ENCODE results near the gene GPC3. TPM values are rescaled to one million over a fixed set of nuclear protein-coding genes. Genes with fewer than 3 reads are reported as not detected.

GPC3 gene
- total and polyA plus RNA-seq, 3 experiments from 2014 or later = not detected

DNA sequence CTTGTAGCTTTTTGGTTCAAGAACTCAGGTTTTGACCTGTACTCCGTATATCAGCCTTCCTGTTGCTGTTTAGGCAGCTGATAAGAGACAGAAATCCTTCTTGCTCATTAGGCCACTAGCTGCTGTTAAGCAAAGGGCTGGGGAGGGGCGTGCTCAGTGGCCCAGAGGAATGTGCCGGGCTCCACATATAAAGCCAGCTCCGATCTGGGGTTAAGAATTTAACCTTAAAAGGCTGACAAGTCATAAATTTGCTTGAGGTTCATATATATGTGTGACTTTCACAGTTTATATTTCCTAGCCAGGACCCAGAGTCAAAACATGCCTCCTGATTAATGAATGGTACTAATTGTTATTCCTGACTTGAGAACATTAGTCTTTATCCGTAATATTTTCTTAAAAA, 15.3 kb downstream of the GPC3 start:
- Histone ChIP-seq H3K4me1 (ENCODE audit: insufficient read depth, low read length) (no peaks in the 10 kb centered on the region), H3K9me3 (ENCODE audit: low read length) (no peaks in the 10 kb centered on the region), H3K4me3 (ENCODE audit: low read length) (no peak overlapping the region), H3K27ac (ENCODE audit: low read depth, low read length) (no peak overlapping the region), H3K36me3 (ENCODE audit: insufficient read depth, low read length) (no peaks in the 10 kb centered on the region), H3K27me3 (ENCODE audit: insufficient read depth, low read length, poor library complexity, severe bottlenecking) (no peaks in the 10 kb centered on the region)
- Mint-ChIP-seq H3K27ac (no peak overlapping the region), H3K36me3 (peaks cover 0 to 2% (median 0%) of the 10 kb centered on the region in 3 donors), H3K4me1 (no peaks in the 10 kb centered on the region), H3K4me3 (no peak overlapping the region), H3K27me3 (peaks cover 8 to 12% of the 10 kb centered on the region in 2 donors), H3K9me3 (no peaks in the 10 kb centered on the region)
- POLR2A ChIA-PET = no interaction called here
- no peak for DNase-seq
- CTCF ChIA-PET = no interaction called here

DNA sequence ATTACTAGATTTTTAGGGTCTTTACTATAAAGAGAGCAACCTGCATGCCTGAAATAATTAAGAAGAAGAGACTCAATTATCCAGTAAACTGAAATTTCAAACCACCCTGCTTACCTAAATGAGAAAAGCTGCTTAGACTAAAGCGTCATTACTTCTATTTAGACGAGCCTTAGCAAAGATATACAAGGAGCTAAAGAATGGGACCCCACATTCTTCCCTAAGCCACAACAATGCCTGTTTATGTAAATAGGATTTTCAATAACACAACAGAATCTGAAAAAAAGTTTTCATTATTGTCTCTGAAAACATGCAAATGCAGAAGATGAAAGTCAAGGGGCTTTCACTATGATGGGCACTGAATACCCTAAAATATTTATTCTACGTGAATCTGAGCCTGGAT, 16.2 kb downstream of the GPC3 start:
- CTCF ChIA-PET = no interaction called here
- H3K27me3 ChIP-seq (ENCODE audit: insufficient read depth, low read length, poor library complexity, severe bottlenecking) = no peaks in the 10 kb centered on the region
- H3K4me1 ChIP-seq (ENCODE audit: insufficient read depth, low read length) = no peaks in the 10 kb centered on the region
- POLR2A ChIA-PET = no interaction called here
- Mint-ChIP-seq H3K27ac (no peak overlapping the region), H3K9me3 (no peaks in the 10 kb centered on the region), H3K36me3 (peaks cover 0 to 2% (median 0%) of the 10 kb centered on the region in 3 donors), H3K4me3 (no peak overlapping the region), H3K27me3 (peaks cover 6 to 12% of the 10 kb centered on the region in 2 donors), H3K4me1 (no peaks in the 10 kb centered on the region)
- no peak for DNase-seq
- H3K36me3 ChIP-seq (ENCODE audit: insufficient read depth, low read length) = no peaks in the 10 kb centered on the region
- H3K9me3 ChIP-seq (ENCODE audit: low read length) = no peaks in the 10 kb centered on the region
- no peak overlapping the region for H3K27ac ChIP-seq (ENCODE audit: low read depth, low read length)
- no peak overlapping the region for H3K4me3 ChIP-seq (ENCODE audit: low read length)

DNA sequence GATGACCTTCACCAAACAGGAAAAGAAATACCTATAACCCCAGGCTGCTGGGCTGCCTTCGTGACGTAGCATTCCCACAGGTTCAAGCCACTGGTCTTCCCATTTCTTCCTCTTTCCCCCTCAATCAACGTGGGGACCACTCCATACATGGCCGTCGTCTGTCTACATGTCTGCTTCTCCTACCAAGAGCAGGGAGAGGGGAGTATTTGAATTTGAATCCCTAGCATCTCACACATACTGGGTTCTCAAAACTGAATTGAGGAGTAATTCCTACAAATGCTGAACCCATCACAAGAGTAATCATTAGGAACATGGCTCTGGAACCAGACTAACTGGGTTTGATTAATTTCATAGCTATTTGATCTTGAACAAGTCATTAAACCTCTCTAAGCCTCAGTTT, 17.3 kb downstream of the GPC3 start:
- Histone ChIP-seq H3K4me3 (ENCODE audit: low read length) (no peak overlapping the region), H3K27ac (ENCODE audit: low read depth, low read length) (no peak overlapping the region), H3K27me3 (ENCODE audit: insufficient read depth, low read length, poor library complexity, severe bottlenecking) (no peaks in the 10 kb centered on the region), H3K9me3 (ENCODE audit: low read length) (no peaks in the 10 kb centered on the region), H3K36me3 (ENCODE audit: insufficient read depth, low read length) (no peaks in the 10 kb centered on the region), H3K4me1 (ENCODE audit: insufficient read depth, low read length) (no peaks in the 10 kb centered on the region)
- Mint-ChIP-seq H3K36me3 (peaks cover 0 to 2% (median 0%) of the 10 kb centered on the region in 3 donors), H3K4me3 (no peak overlapping the region), H3K27ac (peak overlapping the region in 1 of 8 donors; percentile 3), H3K9me3 (no peaks in the 10 kb centered on the region), H3K4me1 (no peaks in the 10 kb centered on the region), H3K27me3 (peaks cover 6 to 9% of the 10 kb centered on the region in 2 donors)
- ChIA-PET CTCF (no interaction called here), POLR2A (no interaction called here)
- no peak for DNase-seq

DNA sequence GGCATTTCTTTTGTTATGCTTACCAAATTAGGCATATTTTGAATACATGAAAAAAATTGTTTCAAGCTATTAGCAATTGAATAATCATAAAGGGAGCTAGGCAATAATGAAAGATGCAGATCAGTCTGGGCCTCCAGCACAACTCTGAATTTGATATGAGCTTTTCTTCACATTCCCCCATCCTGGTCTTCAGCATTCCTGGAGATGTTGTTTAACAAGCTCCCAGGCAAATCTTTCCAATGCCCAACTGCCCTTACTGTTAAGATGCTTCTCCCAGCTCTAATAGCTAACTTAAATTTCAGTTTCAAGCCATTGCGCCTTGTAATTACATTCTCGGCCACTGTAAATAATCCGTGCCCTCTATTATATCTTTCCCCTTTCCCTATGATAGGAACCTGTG, 19.2 kb downstream of the GPC3 start:
- Histone ChIP-seq H3K9me3 (ENCODE audit: low read length) (no peaks in the 10 kb centered on the region), H3K4me3 (ENCODE audit: low read length) (no peak overlapping the region), H3K27me3 (ENCODE audit: insufficient read depth, low read length, poor library complexity, severe bottlenecking) (no peaks in the 10 kb centered on the region), H3K4me1 (ENCODE audit: insufficient read depth, low read length) (no peaks in the 10 kb centered on the region), H3K36me3 (ENCODE audit: insufficient read depth, low read length) (no peaks in the 10 kb centered on the region), H3K27ac (ENCODE audit: low read depth, low read length) (no peak overlapping the region)
- ChIA-PET CTCF (no interaction called here), POLR2A (no interaction called here)
- Mint-ChIP-seq H3K4me3 (no peak overlapping the region), H3K4me1 (no peaks in the 10 kb centered on the region), H3K27me3 (peaks cover 5 to 6% of the 10 kb centered on the region in 2 donors), H3K9me3 (no peaks in the 10 kb centered on the region), H3K36me3 (no peaks in the 10 kb centered on the region), H3K27ac (no peak overlapping the region)
- DNase-seq = no peak

DNA sequence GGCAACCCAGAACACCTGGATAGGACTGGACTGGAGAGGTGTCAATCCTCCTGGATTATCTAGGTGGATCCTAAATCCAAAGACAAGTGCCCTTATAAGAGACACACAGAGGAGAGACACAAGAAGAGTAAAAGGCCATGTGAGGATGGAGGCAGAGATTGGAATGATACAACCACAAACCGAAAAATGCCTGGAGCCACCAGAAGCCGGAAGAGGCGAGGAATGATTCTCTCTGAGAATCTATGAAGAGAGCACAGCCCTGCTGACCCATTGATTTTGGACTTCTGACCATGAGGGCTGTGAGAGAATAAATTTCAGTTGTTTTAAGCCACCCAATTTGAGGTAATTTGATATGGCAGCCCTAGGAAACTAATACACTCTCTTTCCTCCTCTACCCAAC, 20.1 kb downstream of the GPC3 start:
- DNase-seq = no peak
- Histone ChIP-seq H3K27me3 (ENCODE audit: insufficient read depth, low read length, poor library complexity, severe bottlenecking) (no peaks in the 10 kb centered on the region), H3K4me1 (ENCODE audit: insufficient read depth, low read length) (no peaks in the 10 kb centered on the region), H3K36me3 (ENCODE audit: insufficient read depth, low read length) (no peaks in the 10 kb centered on the region), H3K27ac (ENCODE audit: low read depth, low read length) (no peak overlapping the region), H3K4me3 (ENCODE audit: low read length) (no peak overlapping the region), H3K9me3 (ENCODE audit: low read length) (no peaks in the 10 kb centered on the region)
- Mint-ChIP-seq H3K27ac (no peak overlapping the region), H3K9me3 (no peaks in the 10 kb centered on the region), H3K27me3 (peaks cover 5 to 6% of the 10 kb centered on the region in 2 donors), H3K4me1 (no peaks in the 10 kb centered on the region), H3K4me3 (no peak overlapping the region), H3K36me3 (no peaks in the 10 kb centered on the region)
- ChIA-PET CTCF (no interaction called here), POLR2A (no interaction called here)

DNA sequence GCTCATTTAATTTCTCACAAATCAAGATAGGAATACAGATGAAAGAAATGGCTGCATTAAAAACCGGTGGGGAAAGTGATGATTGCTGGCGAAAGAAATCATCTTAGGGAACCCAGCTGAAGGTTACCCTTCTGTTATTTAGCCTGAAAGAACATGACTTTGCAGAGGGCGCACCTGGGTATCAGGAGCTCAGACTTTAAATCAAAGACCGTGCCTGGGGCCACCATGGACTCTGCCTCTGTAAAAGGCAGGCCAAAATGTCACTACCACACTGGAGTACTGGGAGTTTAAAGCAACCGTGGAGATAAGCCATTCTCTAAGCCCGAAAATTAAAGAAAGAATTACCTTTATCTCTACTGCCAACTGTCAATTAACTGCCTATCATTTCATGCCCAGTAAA, 24.3 kb downstream of the GPC3 start:
- Histone ChIP-seq H3K4me1 (ENCODE audit: insufficient read depth, low read length) (no peaks in the 10 kb centered on the region), H3K36me3 (ENCODE audit: insufficient read depth, low read length) (no peaks in the 10 kb centered on the region), H3K27me3 (ENCODE audit: insufficient read depth, low read length, poor library complexity, severe bottlenecking) (no peaks in the 10 kb centered on the region), H3K9me3 (ENCODE audit: low read length) (no peaks in the 10 kb centered on the region), H3K4me3 (ENCODE audit: low read length) (no peak overlapping the region), H3K27ac (ENCODE audit: low read depth, low read length) (no peak overlapping the region)
- Mint-ChIP-seq H3K27ac (no peak overlapping the region), H3K9me3 (no peaks in the 10 kb centered on the region), H3K27me3 (peaks cover 0 to 2% of the 10 kb centered on the region in 2 donors), H3K4me1 (no peaks in the 10 kb centered on the region), H3K36me3 (no peaks in the 10 kb centered on the region), H3K4me3 (no peak overlapping the region)
- ChIA-PET POLR2A (no interaction called here), CTCF (no interaction called here)
- DNase-seq = no peak

DNA sequence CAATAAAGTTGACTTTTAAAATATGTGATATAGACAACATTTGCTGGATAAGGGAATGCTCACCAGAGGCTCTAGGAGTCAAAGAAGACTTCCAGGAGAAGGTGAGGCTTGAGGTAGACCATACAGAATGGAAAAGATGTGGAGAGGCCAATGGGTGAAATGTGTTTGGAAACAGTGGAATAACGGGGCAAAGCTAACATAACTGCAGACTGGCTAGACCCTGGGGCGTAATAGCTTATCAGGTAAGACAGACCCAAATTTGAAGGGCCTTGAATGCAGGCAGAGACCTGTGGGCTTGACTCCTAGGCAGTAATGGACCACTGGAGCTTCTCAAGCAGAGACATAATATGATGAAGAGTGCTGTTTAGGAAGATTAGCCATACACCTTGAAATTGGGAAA, 25.4 kb downstream of the GPC3 start:
- Mint-ChIP-seq H3K36me3 (peaks cover 0 to 4% (median 0%) of the 10 kb centered on the region in 3 donors), H3K4me1 (no peaks in the 10 kb centered on the region), H3K27ac (no peak overlapping the region), H3K27me3 (peaks cover 4 to 8% of the 10 kb centered on the region in 2 donors), H3K9me3 (peaks cover 0 to 2% (median 0%) of the 10 kb centered on the region in 5 donors), H3K4me3 (no peak overlapping the region)
- CTCF ChIA-PET = no interaction called here
- POLR2A ChIA-PET = no interaction called here
- no peaks in the 10 kb centered on the region for H3K36me3 ChIP-seq (ENCODE audit: insufficient read depth, low read length)
- H3K27ac ChIP-seq (ENCODE audit: low read depth, low read length) = no peak overlapping the region
- H3K9me3 ChIP-seq (ENCODE audit: low read length) = no peaks in the 10 kb centered on the region
- no peak for DNase-seq
- H3K4me1 ChIP-seq (ENCODE audit: insufficient read depth, low read length) = no peaks in the 10 kb centered on the region
- no peak overlapping the region for H3K4me3 ChIP-seq (ENCODE audit: low read length)
- no peaks in the 10 kb centered on the region for H3K27me3 ChIP-seq (ENCODE audit: insufficient read depth, low read length, poor library complexity, severe bottlenecking)

DNA sequence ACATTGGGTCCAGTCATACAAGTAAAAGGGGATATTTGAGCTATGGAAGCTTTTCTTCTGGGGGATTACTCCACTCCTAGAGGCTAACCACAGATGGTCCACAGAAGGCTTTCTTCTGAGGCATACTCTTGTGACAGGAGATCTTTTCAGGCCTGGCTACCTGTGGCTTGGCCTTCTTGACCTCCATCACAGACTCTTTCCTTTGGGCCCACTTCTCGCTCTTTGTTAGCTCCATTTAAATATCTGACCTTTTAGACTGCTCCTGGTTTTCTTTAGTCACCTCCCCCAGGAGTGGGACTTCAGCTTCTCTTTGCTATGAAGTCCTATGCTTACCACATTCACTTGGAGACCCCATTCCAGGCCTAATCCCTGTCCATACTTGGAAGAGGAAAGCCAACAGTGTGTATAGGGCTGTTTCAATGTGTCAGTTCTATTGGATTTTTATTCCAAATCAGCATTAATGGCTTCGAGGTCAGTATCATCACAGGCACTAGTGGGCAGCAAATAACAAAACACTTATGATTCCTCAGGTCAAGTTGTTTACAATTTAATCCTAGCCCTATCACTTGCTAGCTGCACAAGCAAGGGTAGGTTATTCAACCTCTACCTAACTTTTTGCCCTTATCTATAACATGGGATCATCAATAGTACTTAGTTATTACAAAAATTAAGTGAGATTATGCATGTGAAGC, 26.3 kb downstream of the GPC3 start:
- peaks cover 0 to 2% (median 0%) of the 10 kb centered on the region in 5 donors for H3K9me3 Mint-ChIP-seq
- Histone ChIP-seq H3K36me3 (ENCODE audit: insufficient read depth, low read length) (no peaks in the 10 kb centered on the region), H3K9me3 (ENCODE audit: low read length) (no peaks in the 10 kb centered on the region), H3K4me1 (ENCODE audit: insufficient read depth, low read length) (no peaks in the 10 kb centered on the region), H3K4me3 (ENCODE audit: low read length) (no peak overlapping the region), H3K27me3 (ENCODE audit: insufficient read depth, low read length, poor library complexity, severe bottlenecking) (no peaks in the 10 kb centered on the region), H3K27ac (ENCODE audit: low read depth, low read length) (no peak overlapping the region)
- H3K27me3 Mint-ChIP-seq = peaks cover 5 to 10% of the 10 kb centered on the region in 2 donors
- ChIA-PET CTCF (no interaction called here), POLR2A (no interaction called here)
- no peak overlapping the region for H3K27ac Mint-ChIP-seq
- peaks cover 0 to 4% (median 0%) of the 10 kb centered on the region in 3 donors for H3K36me3 Mint-ChIP-seq
- no peak overlapping the region for H3K4me3 Mint-ChIP-seq
- DNase-seq = no peak
- H3K4me1 Mint-ChIP-seq = no peaks in the 10 kb centered on the region
